WTC11 (cell line): ENCODE results near the gene CTNNA2. TPM values are rescaled to one million over a fixed set of nuclear protein-coding genes. Genes with fewer than 3 reads are reported as not detected.

Source experiments
- ATAC-seq: fragments of 200-7000 bp; cut with Tn5 transposase; 2 replicates; pipeline ENCODE4 v1.10.0; 2021; ENCODE audit warnings: mild to moderate bottlenecking, moderate library complexity
- CTCF ChIA-PET: fragments of 300-600 bp; sonication (Branson Sonifier 250); formaldehyde crosslinking; loops from one replicate; lab custom pipeline; 2021; ENCODE audit warnings: antibody characterized with exemption; lab: Charles Lee
- POLR2A ChIA-PET: fragments of 350-600 bp; sonication (Branson Sonifier 250); formaldehyde crosslinking; loops from one replicate; lab custom pipeline; 2021; ENCODE audit warnings: antibody characterized with exemption; lab: Charles Lee
- DNase-seq: peaks from one replicate; pipeline ENCODE4 v3.0.0; 2021; ENCODE audit warnings: low spot score
- H3K27ac Mint-ChIP-seq: 2 replicates; pipeline ENCODE4 v1.8.0; 2021; ENCODE audit warnings: mixed read lengths
- H3K27me3 Mint-ChIP-seq: 2 replicates; pipeline ENCODE4 v1.8.0; 2021; ENCODE audit warnings: low read depth, mild to moderate bottlenecking, moderate library complexity, mixed read lengths
- H3K36me3 Mint-ChIP-seq: 2 replicates; pipeline ENCODE4 v1.8.0; 2021; ENCODE audit warnings: mixed read lengths
- H3K4me1 Mint-ChIP-seq: 2 replicates; pipeline ENCODE4 v1.8.0; 2022; ENCODE audit warnings: mixed read lengths
- H3K4me3 Mint-ChIP-seq: 2 replicates; pipeline ENCODE4 v1.8.0; 2021; ENCODE audit warnings: mild to moderate bottlenecking, moderate library complexity, mixed read lengths
- H3K9me3 Mint-ChIP-seq: 2 replicates; pipeline ENCODE4 v1.8.0; 2021; ENCODE audit warnings: mixed read lengths
- CBFB ChIP-seq: sonication (generic); formaldehyde crosslinking; IDR thresholded peaks from 2 replicates; pipeline ENCODE4 v1.8.1; 2022; ENCODE audit warnings: mild to moderate bottlenecking, low read depth, missing genetic modification reagents
- ELF4 ChIP-seq: sonication (generic); formaldehyde crosslinking; IDR thresholded peaks from 2 replicates; pipeline ENCODE4 v1.8.1; 2022; ENCODE audit warnings: low read depth, mild to moderate bottlenecking, moderate library complexity, missing genetic modification reagents
- ESRRA ChIP-seq: sonication (generic); formaldehyde crosslinking; IDR thresholded peaks from 2 replicates; pipeline ENCODE4 v1.8.1; 2022; ENCODE audit warnings: mild to moderate bottlenecking, missing genetic modification reagents, borderline replicate concordance
- ETV6 ChIP-seq: sonication (generic); formaldehyde crosslinking; IDR thresholded peaks from 2 replicates; pipeline ENCODE4 v1.8.1; 2022; ENCODE audit warnings: mild to moderate bottlenecking, missing genetic modification reagents
- FOXK1 ChIP-seq: sonication (generic); formaldehyde crosslinking; IDR thresholded peaks from 2 replicates; pipeline ENCODE4 v1.8.0; 2022; ENCODE audit warnings: mild to moderate bottlenecking, moderate library complexity, missing genetic modification reagents
- MAX ChIP-seq: sonication (generic); formaldehyde crosslinking; IDR thresholded peaks from 2 replicates; pipeline ENCODE4 v1.8.0; 2022; ENCODE audit warnings: mild to moderate bottlenecking, missing genetic modification reagents
- MLX ChIP-seq: sonication (generic); formaldehyde crosslinking; IDR thresholded peaks from 2 replicates; pipeline ENCODE4 v1.8.1; 2023; ENCODE audit warnings: mild to moderate bottlenecking, missing genetic modification reagents, moderate library complexity
- OVOL2 ChIP-seq: fragments of 250-450 bp; sonication (Bioruptor Pico); IDR thresholded peaks from 2 replicates; pipeline ENCODE4 v1.9.0; 2021; ENCODE audit warnings: mild to moderate bottlenecking, borderline replicate concordance
- SMAD4 ChIP-seq: sonication (generic); formaldehyde crosslinking; IDR thresholded peaks from 2 replicates; pipeline ENCODE4 v1.8.0; 2022; ENCODE audit warnings: mild to moderate bottlenecking, missing genetic modification reagents
- TEAD1 ChIP-seq: sonication (generic); formaldehyde crosslinking; IDR thresholded peaks from 2 replicates; pipeline ENCODE4 v1.8.0; 2022; ENCODE audit warnings: mild to moderate bottlenecking, missing genetic modification reagents
- ZNF138 ChIP-seq: sonication (generic); formaldehyde crosslinking; conservative IDR thresholded peaks from 2 replicates; pipeline ENCODE4 v1.8.1; 2022; ENCODE audit warnings: mild to moderate bottlenecking, moderate library complexity, missing genetic modification reagents
- ZNF219 ChIP-seq: sonication (generic); formaldehyde crosslinking; IDR thresholded peaks from 2 replicates; pipeline ENCODE4 v1.8.0; 2023; ENCODE audit warnings: missing genetic modification reagents, mild to moderate bottlenecking, borderline replicate concordance
- ZNF232 ChIP-seq: sonication (generic); formaldehyde crosslinking; IDR thresholded peaks from 2 replicates; pipeline ENCODE4 v1.8.0; 2022; ENCODE audit warnings: mild to moderate bottlenecking, missing genetic modification reagents
- ZNF281 ChIP-seq: sonication (generic); formaldehyde crosslinking; IDR thresholded peaks from 2 replicates; pipeline ENCODE4 v1.8.0; 2023; ENCODE audit warnings: mild to moderate bottlenecking, missing genetic modification reagents
- ZNF425 ChIP-seq: fragments of 250-450 bp; sonication (Bioruptor Pico); conservative IDR thresholded peaks from 2 replicates; pipeline ENCODE4 v1.9.0; 2021; ENCODE audit warnings: mild to moderate bottlenecking
- total RNA-seq: library from RNA; stranded (reverse); gene quantifications from 3 replicates; pipeline ENCODE4 v1.2.3, GENCODE V29; 2021
- TF ChIP-seq, protein P1 (sequence below): sonication (generic); formaldehyde crosslinking; IDR thresholded peaks from 2 replicates; pipeline ENCODE4 v1.8.1; 2022; ENCODE audit warnings: low read depth, missing genetic modification reagents, borderline replicate concordance
- TF ChIP-seq, protein P2 (sequence below): sonication (generic); formaldehyde crosslinking; IDR thresholded peaks from 2 replicates; pipeline ENCODE4 v1.8.0; 2022; ENCODE audit warnings: mild to moderate bottlenecking, missing genetic modification reagents

CTNNA2 gene
- total RNA-seq, 1 experiment from 2014 or later: 3.8 TPM

DNA sequence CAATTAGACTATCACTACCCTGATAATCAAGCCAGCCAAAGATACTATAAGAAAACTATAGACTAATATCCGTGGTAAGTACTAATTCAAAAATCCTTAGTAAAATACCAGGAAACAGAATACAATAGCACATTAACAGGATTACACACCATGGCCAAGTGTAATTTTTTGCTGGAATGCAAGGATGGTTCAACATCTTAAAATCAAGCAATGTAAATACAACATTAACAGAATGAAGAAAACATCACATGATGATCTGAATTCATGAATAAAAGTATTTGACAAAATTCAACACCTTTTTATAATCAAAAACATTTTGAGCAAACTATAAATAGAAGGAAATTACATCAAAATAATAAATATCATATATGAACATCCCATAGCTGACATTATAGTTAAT lies 1142.4 kb downstream of the CTNNA2 start:
- TF ChIP-seq TEAD1 (CRISPR knock-in tag): no peak
- ATAC-seq: no peak
- POLR2A ChIA-PET: no interaction called here
- Mint-ChIP-seq H3K4me3 (no peak overlapping the region), H3K36me3 (peaks cover 11% of the 10 kb centered on the region; the same call in 1 of the 2 replicates), H3K9me3 (peaks cover 32% of the 10 kb centered on the region), H3K4me1 (peaks cover 4% of the 10 kb centered on the region), H3K27ac (no peak overlapping the region), H3K27me3 (no peaks in the 10 kb centered on the region)
- CTCF ChIA-PET: no interaction called here
- no peak for DNase-seq

DNA sequence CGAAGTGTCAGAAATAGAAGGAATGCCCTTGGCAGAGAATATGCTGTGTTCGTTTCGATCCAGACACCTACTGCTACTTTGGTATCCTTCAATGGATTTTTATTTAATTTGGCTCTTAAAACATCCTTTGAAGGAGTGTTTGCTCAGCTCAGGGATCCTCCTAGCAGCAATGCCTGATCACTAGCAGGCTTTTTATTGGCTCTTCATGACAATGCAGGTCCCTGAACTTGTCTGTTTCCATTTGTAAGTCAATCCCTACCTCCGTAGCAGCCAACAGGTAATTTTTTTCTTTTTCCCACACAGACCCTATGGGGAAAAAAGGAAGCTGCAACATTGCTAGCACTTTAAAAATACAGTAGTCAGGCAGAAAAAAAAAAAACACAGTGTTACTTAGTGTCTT lies 1157.9 kb downstream of the CTNNA2 start:
- Mint-ChIP-seq H3K27ac (peak overlapping the region; percentile 54; the same call in 1 of the 2 replicates), H3K4me1 (peaks cover 13% of the 10 kb centered on the region), H3K4me3 (no peak overlapping the region), H3K36me3 (no peaks in the 10 kb centered on the region), H3K27me3 (no peaks in the 10 kb centered on the region), H3K9me3 (no peaks in the 10 kb centered on the region)
- ATAC-seq (peak; percentile 88), DNase-seq (no peak)
- ChIA-PET POLR2A (no interaction called here), CTCF (interaction anchor here (0.7 kb wide), 1 partner anchor 85 kb away, joined by 3 read pairs; no protein-coding TSS in a partner anchor)
- TF ChIP-seq MLX (CRISPR knock-in tag): no peak
- no peak for TF ChIP-seq ETV6 (CRISPR knock-in tag)
- no peak for TF ChIP-seq ZNF281
- TF ChIP-seq ZNF138 (CRISPR knock-in tag): no peak
- TF ChIP-seq ELF4 (CRISPR knock-in tag): no peak
- TF ChIP-seq ZNF219: no peak
- no peak for TF ChIP-seq MAX (CRISPR knock-in tag)
- TF ChIP-seq ESRRA (CRISPR knock-in tag): no peak
- no peak for TF ChIP-seq FOXK1 (CRISPR knock-in tag)
- TF ChIP-seq CBFB: no peak
- TF ChIP-seq ZNF232: no peak
- TF ChIP-seq, protein P1, sequence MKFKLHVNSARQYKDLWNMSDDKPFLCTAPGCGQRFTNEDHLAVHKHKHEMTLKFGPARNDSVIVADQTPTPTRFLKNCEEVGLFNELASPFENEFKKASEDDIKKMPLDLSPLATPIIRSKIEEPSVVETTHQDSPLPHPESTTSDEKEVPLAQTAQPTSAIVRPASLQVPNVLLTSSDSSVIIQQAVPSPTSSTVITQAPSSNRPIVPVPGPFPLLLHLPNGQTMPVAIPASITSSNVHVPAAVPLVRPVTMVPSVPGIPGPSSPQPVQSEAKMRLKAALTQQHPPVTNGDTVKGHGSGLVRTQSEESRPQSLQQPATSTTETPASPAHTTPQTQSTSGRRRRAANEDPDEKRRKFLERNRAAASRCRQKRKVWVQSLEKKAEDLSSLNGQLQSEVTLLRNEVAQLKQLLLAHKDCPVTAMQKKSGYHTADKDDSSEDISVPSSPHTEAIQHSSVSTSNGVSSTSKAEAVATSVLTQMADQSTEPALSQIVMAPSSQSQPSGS (CRISPR knock-in tag): no peak

GRCh38 chr2:80687524-80687923 lies 1174.7 kb downstream of the CTNNA2 start:
- no peaks in the 10 kb centered on the region for H3K9me3 Mint-ChIP-seq

More at GRCh38 chr2:80687524-80687923, 1174.7 kb downstream of the CTNNA2 start:
- DNase-seq: no peak
- Mint-ChIP-seq H3K27ac (no peak overlapping the region), H3K27me3 (no peaks in the 10 kb centered on the region), H3K4me1 (peaks cover 2% of the 10 kb centered on the region; the same call in 1 of the 2 replicates), H3K4me3 (no peak overlapping the region), H3K36me3 (no peaks in the 10 kb centered on the region)
- CTCF ChIA-PET: no interaction called here
- POLR2A ChIA-PET: interaction anchor here (0.8 kb wide), 1 partner anchor 230 kb away, joined by 3 read pairs; no protein-coding TSS in a partner anchor
- ATAC-seq: peak; percentile 39
- TF ChIP-seq, protein P2, sequence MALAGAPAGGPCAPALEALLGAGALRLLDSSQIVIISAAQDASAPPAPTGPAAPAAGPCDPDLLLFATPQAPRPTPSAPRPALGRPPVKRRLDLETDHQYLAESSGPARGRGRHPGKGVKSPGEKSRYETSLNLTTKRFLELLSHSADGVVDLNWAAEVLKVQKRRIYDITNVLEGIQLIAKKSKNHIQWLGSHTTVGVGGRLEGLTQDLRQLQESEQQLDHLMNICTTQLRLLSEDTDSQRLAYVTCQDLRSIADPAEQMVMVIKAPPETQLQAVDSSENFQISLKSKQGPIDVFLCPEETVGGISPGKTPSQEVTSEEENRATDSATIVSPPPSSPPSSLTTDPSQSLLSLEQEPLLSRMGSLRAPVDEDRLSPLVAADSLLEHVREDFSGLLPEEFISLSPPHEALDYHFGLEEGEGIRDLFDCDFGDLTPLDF (CRISPR knock-in tag): no peak
- TF ChIP-seq OVOL2 (CRISPR knock-in tag): no peak
- TF ChIP-seq ZNF425: no peak
- no peak for TF ChIP-seq SMAD4
